Epithelial cell of esophagus (primary cell): ENCODE results near the gene POLR1H.

ENCODE experiments used
- DNase-seq: peaks from one replicate; pipeline ENCODE4 v3.0.0; 2010; ENCODE audit warnings: low read depth
- H3K4me3 ChIP-seq: 2 replicates; pipeline ENCODE4 v1.5.1; 2011; ENCODE audit warnings: mild to moderate bottlenecking, low read length, control low read depth
- TF ChIP-seq, protein P1 (sequence below): IDR thresholded peaks from 2 replicates; pipeline ENCODE4 v1.5.1; 2011; ENCODE audit warnings: low read depth, mild to moderate bottlenecking, low read length, control low read depth, inconsistent platforms; ENCODE audit not compliant: insufficient read depth; ENCODE audit errors: missing control alignments

POLR1H gene

DNA sequence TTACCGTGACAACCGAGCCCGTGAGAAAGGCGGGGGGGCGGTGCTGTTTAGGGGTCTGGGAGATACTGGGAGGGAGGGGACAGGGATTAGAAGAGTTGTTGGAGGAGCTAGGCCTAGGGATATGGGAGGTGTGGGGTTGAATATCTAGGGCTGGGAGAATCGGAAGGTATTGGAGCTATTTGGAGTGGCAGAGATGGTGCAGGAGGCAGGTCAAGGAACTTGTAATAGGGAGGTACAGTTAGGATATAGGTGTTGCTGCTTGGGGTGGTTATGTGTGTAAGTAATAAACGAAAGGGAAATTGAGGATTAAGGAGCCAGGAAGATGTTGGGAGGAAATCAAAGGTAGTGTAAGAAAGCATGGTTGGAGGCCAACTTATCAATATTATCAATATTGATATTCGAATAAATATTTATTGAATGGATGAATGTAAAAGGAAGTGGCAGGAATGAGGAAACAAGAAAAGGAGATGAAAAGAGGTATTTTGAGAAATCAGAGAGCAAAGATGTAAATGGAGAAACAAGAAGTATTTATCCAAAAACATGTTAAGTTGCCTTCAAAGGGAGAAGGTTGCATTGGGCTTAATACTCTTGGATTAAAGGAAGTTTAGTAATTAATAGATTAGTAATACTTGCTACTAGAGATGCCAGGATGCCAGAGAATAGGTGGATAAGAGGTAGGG, 6.5 kb downstream of the POLR1H start:
- DNase-seq: no peak
- TF ChIP-seq, protein P1, sequence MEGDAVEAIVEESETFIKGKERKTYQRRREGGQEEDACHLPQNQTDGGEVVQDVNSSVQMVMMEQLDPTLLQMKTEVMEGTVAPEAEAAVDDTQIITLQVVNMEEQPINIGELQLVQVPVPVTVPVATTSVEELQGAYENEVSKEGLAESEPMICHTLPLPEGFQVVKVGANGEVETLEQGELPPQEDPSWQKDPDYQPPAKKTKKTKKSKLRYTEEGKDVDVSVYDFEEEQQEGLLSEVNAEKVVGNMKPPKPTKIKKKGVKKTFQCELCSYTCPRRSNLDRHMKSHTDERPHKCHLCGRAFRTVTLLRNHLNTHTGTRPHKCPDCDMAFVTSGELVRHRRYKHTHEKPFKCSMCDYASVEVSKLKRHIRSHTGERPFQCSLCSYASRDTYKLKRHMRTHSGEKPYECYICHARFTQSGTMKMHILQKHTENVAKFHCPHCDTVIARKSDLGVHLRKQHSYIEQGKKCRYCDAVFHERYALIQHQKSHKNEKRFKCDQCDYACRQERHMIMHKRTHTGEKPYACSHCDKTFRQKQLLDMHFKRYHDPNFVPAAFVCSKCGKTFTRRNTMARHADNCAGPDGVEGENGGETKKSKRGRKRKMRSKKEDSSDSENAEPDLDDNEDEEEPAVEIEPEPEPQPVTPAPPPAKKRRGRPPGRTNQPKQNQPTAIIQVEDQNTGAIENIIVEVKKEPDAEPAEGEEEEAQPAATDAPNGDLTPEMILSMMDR: no peak
- peak overlapping the region; percentile 94 for H3K4me3 ChIP-seq

DNA sequence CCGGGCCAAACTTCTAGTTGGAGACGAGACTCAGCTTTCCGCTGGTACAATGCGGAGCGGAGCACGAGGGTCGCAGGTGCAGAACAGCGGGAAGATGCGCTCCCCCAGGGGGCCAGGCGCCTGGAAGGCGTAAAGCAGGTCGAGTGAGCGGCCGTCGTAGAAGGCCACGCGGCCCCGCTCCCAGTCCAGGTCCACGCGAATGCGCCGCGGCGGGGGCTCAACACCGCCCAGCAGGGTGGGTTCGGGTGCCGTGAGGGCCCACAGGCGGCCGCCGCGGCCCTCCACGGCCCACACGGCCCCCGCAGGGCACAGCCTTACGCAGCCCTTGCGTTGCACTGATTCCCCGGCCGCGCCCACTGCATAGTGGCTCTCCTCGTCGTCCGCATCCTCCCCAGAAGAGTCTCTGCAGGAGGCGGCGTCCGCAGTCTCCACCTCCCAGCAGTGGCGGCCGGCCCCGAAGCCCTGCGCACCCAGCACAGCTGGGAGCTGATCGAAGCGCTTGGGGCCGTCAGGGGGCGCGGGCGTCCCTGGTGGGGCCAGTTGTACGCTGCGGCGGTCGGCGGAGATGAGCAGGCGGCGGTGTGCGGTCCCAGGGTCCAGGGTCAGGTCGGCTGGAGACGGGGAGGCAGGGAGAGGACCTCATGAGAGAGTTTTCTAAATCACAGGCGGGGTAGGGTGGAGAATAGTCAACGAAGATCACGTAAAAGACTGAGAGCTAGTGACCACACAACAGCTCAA, 10.2 kb downstream of the POLR1H start:
- DNase-seq: no peak
- TF ChIP-seq, protein P1: no peak
- H3K4me3 ChIP-seq: no peak overlapping the region

DNA sequence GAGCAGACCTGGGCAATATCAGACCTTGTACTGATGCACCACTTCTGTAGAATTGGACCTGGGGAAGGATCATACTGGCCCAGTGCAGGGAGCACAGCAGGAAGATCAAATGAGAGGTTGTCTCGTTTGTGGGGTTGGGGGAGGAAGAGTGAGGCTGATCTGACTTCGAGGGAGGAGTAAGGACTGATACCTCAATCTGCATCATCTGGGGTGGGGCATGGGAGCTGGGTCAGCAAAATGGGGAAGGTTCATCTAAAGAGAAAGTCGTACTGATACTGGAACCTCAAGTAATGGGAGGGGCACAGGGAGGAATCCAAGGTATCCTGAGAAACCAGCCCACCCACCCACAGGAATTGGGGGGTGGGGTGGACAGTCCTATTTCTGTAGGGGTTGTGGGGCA, 10.8 kb downstream of the POLR1H start:
- no peak for DNase-seq
- TF ChIP-seq, protein P1: no peak
- H3K4me3 ChIP-seq: no peak overlapping the region

DNA sequence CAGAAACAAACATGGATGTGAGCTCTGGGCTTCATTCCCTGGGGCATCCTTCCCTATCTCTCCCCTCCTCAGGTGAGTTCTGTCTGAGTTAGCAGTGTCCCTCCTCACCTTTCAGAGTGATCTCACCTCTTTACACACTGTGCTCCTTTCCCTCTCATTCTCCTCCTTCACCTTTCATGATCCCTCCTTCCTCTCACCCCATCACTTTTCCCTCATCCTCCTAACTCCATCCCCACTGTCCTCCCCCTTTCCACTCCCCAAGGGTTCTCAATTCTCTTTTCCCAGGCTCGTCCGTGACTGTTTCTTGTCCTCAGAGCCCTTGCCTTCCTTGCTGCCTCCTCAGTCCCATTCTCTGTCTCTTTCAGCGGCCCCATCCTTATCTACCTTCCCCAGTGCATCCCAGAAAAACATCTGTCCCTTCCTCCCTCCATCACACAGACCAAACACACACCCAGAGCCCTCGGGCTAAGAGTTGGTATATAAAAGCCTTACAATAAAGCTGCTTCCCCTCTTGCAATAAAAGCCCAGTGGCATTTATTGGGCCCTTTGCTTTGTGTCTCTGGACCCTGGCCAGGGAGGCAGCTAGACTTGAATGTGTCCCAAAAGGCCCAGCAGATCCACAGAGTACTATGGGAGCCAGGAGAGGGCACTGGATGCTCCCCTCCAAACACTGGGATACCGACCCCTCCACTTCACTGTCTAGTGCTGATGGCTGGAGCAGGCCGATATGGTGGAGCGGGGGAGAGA, 12.6 kb downstream of the POLR1H start:
- H3K4me3 ChIP-seq: peak overlapping the region; percentile 88
- no peak for DNase-seq
- TF ChIP-seq, protein P1: no peak

DNA sequence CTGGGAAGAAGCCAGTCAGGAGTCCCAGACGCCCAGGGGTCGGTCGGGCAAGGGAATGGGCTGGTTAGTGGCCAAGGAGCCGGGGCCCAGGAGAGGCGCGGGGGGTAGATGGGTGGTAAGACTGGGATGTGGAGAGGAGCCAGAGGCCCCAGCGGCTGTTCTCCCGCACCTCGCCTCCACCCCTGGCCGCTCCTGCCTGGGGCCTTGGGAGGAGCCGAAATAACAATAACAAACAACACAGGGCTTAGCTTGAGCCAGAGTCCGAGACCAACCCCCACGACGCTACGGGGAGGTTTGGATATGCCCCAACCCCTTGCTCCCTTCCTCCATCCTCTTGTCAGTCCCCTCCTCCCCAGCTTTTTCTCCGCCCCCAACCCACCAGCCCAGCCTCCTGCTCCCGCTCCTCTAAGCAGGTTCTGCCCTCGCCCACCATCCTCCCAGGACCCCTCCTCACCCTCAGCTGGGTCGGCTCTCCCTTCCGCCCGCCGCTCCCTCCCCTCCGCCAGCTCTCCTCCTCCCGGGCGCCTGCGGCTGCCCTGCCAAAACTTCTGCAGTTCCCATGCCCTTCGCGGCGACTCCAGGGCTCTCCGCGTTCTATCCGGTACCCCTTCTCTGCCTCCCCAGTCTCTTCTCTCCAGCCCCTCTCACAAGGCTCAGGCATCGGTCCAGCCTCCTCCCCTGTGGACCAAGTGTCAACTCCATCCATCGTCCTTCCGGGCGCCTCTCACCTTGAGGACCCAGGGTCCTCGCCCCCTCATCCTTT, 13.4 kb downstream of the POLR1H start:
- TF ChIP-seq, protein P1: no peak
- H3K4me3 ChIP-seq: peak overlapping the region; percentile 88

DNA sequence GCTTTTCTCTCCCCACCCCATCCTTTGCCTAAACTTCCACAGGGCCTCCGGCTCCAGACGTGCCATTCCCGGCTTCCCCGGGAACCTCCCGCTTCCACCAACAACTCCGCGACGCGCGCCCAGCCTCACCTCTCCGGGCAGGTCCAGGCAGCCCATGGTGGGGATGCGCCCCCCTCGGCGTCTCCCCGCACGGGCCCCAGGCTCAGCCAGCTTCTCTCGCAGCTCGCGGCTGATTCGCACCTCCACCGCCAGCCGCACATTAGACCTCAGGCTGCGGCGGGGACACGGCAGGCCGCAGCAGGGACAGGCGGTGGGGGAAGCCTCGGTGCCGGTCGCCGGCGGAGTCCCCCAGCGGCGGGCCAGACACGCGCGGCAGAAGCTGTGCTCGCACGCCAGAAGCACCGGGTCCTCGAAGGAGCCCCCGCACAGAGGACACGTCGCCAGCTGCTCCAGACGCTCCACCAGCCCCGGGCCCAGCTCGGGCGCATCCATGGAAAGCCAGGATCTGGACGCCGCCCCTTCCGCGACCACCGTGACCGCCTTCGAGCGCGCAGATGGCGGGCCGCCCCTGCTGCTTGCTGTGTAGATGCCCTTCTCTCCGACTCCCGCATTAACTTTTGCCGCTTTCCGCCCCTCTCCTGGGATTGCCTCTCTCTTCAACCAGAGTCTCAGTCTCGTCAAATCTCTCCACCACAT, 14.2 kb downstream of the POLR1H start, which contains the start of gene RNF39:
TSS of gene RNF39 (minus strand) at position 676 of the 696 bp plus-strand sequence. CDS start at position 492, 184 bp downstream.
- no peak for DNase-seq
- peak within 1 kb of the TSS; percentile 88 for H3K4me3 ChIP-seq
- TF ChIP-seq, protein P1: no peak

More for the DNA sequence above, 13.4 kb downstream of the POLR1H start:
- DNase-seq: peak; percentile 31
